Stimulated activated effector memory CD8-positive, alpha-beta T cell treated with anti-CD3 and anti-CD28 coated beads, Interleukin-12 subunit alpha, Interleukin-12 subunit beta, amount 100 ng/mL, for 72 hours (primary cell): ENCODE data around the gene ZNF169.
"Not testable (repeated sequence)": the region's sequence is repeated elsewhere in the genome, so short reads cannot be mapped to it uniquely, and the experiment has no call there.

Experiments
- ATAC-seq: fragments of 150-1000 bp; cut with Tn5 transposase; 2 replicates; pipeline ENCODE4 v1.10.0; 2021
- DNase-seq, 2 donors: peaks; one replicate each; pipeline ENCODE4 v3.0.0; 2021 to 2022; ENCODE audit warnings: low spot score in 2 of 2
- H3K27ac Mint-ChIP-seq: one replicate; pipeline ENCODE4 v1.8.0; 2022; ENCODE audit warnings: mild to moderate bottlenecking, mixed read lengths
- H3K36me3 Mint-ChIP-seq: one replicate; pipeline ENCODE4 v1.8.0; 2022; ENCODE audit warnings: mild to moderate bottlenecking, mixed read lengths
- H3K4me1 Mint-ChIP-seq: one replicate; pipeline ENCODE4 v1.8.0; 2022; ENCODE audit warnings: mixed read lengths
- H3K4me3 Mint-ChIP-seq: one replicate; pipeline ENCODE4 v1.8.0; 2022; ENCODE audit warnings: mild to moderate bottlenecking, mixed read lengths
- H3K9me3 Mint-ChIP-seq: one replicate; pipeline ENCODE4 v1.8.0; 2022; ENCODE audit warnings: mixed read lengths

The ZNF169 gene

DNA sequence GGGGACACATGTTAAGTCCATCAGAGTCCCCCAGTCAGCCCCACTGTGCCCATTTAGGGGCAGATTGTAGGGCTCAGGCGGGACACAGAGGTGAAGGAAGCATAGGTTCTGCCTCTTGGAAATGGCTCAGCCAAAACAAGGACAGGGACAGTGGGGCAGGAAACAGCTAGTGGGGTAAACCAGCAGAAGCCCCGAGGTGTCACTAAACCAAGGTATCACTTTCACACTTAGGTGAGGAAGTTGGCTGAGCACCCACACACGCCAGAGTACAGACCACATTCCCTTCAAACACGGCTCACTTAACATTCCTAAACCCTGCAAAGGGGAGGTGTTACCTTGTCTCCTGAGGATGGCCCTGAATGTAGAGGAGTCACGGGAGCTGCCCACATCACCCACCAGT, 57.1 kb downstream of the ZNF169 start:
- H3K27ac Mint-ChIP-seq, H3K4me3 Mint-ChIP-seq, DNase-seq, H3K9me3 Mint-ChIP-seq, H3K36me3 Mint-ChIP-seq, H3K4me1 Mint-ChIP-seq: not testable (repeated sequence)
- peak; percentile 82 for ATAC-seq

DNA sequence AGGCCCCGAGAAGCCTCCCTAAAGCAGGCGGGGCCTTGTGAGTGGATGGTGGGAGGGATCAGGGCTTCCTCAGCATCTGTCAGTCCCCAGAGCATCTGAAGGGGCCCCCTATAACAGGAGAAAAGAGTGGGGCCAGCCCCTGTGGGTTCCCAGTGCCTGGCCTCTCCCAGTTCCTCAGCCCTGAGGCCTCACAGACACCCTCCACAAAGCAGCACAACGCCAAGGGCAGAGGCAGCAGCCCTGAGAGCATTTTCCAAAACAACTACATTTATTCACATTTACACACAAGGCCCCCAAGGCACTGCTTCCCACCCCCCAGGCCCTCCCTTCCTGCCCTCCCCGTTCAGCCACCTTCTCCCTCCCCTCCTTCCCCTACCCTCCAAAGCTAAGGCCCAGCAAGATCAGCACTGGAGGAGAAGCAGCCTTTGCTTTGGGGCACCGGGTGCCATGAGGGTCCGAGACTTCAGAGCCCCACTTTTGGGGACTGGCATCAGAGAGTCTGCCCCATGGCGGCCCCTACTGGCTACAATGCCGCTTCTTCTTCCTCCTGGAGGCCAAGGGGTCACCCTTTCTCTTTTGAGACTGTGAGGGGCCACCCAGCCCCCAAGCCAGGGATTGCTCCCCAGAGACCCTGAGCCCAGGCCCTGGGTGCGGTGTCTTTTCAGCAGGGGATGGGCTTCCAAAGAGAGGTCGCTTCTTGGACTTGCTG, 59.0 kb downstream of the ZNF169 start:
- H3K9me3 Mint-ChIP-seq, DNase-seq, H3K4me1 Mint-ChIP-seq, H3K4me3 Mint-ChIP-seq, ATAC-seq, H3K27ac Mint-ChIP-seq, H3K36me3 Mint-ChIP-seq: not testable (repeated sequence)

- not testable (repeated sequence) for H3K4me3 Mint-ChIP-seq, DNase-seq, H3K27ac Mint-ChIP-seq, H3K9me3 Mint-ChIP-seq, H3K4me1 Mint-ChIP-seq, H3K36me3 Mint-ChIP-seq, ATAC-seq
Observed at GRCh38 chr9:94322342-94322940, 63.3 kb downstream of the ZNF169 start.

DNA sequence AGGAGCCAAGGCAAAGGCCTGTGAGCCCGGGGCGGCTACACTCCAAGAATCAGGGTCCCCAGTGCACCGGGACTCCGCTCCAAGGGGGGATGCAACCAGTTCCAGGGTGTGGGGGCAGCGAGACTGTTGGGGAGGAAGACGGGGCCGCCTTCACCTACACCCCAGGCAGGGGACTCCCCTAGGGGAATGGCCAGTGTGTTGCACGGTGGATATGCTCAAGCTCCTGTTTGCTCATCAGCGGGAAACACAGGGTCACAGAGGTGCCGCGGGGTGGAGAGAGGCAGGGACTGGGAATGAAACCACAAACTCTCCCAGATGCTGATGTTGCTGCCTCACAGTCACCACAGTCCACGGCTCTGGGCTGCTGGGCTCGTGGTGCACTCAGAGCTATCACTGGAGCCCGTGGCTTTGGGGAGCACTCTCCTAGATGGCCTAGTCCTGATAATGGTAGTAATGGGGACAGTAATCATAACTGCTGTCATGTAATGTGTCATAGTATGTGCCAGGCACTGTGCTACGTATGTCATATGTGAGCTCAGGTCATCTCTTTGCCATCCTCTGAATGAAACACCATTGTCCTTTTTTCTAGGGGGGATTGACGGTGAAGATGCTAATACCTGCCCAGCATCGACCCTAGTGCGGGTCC, 64.2 kb downstream of the ZNF169 start:
- not testable (repeated sequence) for ATAC-seq, H3K4me1 Mint-ChIP-seq, H3K27ac Mint-ChIP-seq, H3K4me3 Mint-ChIP-seq, H3K36me3 Mint-ChIP-seq, H3K9me3 Mint-ChIP-seq, DNase-seq

DNA sequence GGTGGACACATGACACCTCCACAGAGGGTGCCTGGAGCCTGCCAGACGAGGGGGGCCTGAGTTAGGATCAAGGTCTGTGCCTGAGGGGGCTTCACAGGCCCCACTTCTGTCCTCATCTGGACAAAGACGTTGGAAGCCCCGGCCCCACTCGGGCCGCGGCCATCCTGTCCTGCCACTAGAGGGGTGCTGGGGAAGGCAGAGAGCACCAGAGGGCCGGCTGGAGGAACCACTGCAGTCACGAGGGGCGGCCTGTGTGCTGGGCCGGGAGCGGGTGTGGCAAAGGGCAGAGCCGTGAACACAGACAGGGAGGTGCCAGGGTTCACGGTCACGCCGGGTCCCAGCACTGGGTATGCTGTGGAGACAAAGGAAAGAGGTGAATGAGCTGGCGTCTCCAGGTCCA, 66.5 kb downstream of the ZNF169 start:
- not testable (repeated sequence) for DNase-seq, H3K4me3 Mint-ChIP-seq, H3K36me3 Mint-ChIP-seq, H3K4me1 Mint-ChIP-seq, H3K9me3 Mint-ChIP-seq, H3K27ac Mint-ChIP-seq, ATAC-seq

DNA sequence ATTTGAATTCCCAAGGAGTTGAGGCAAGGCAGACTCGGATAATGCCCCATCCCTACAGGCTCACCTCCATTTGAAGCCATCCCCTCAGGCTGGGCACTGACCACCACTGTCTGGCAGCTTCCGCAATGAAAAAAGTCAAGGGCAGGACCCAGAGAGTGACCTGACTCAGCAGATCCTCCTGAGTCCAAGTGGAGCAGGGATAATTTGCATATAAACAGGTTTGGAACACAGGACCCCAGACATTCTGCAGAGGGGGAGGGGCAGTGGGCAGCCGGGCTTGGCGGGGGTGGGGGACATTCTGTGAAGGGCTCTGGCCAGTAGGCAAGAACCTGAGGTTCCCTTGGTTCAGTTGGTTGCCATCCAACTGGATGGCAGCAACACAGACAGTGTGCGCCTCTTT, 69.4 kb downstream of the ZNF169 start, which contains the start of gene NUTM2F:
NUTM2F (minus strand) TSS at position 101 of the 400 bp plus-strand sequence; CDS start at position 80, 21 bp downstream.
- not testable (repeated sequence) for DNase-seq, H3K9me3 Mint-ChIP-seq, H3K36me3 Mint-ChIP-seq, H3K27ac Mint-ChIP-seq, ATAC-seq, H3K4me3 Mint-ChIP-seq, H3K4me1 Mint-ChIP-seq

- H3K36me3 Mint-ChIP-seq, H3K4me1 Mint-ChIP-seq, H3K4me3 Mint-ChIP-seq, H3K27ac Mint-ChIP-seq, ATAC-seq, H3K9me3 Mint-ChIP-seq, DNase-seq: not testable (repeated sequence)
Observed at GRCh38 chr9:94336445-94336844, 77.3 kb downstream of the ZNF169 start.

DNA sequence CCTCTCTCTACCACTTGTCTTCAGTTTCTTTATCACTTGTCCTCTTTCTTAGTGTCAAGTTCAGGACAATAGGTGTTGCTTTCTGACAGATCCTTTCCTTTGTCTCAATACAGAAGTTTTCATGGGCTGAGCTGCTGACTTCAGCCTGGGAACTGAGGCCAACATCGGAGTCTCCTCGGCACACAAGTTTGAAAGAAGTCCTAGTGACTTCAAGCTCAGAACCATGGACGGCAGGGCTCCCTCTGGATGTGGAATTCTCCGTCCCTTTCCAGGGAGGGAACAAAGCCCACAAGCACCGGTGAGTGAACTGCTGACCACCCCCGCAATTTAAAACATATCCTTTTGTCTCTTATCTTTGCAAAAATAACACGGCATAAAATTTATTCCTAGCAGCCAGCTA, 79.6 kb downstream of the ZNF169 start:
- DNase-seq, H3K9me3 Mint-ChIP-seq, ATAC-seq, H3K4me1 Mint-ChIP-seq, H3K27ac Mint-ChIP-seq, H3K4me3 Mint-ChIP-seq, H3K36me3 Mint-ChIP-seq: not testable (repeated sequence)

GRCh38 chr9:94339657-94340056, 80.6 kb downstream of the ZNF169 start:
- peak; percentile 57 for ATAC-seq
- not testable (repeated sequence) for H3K9me3 Mint-ChIP-seq, H3K36me3 Mint-ChIP-seq, DNase-seq, H3K27ac Mint-ChIP-seq, H3K4me3 Mint-ChIP-seq, H3K4me1 Mint-ChIP-seq

- not testable (repeated sequence) for H3K4me1 Mint-ChIP-seq, H3K4me3 Mint-ChIP-seq, H3K27ac Mint-ChIP-seq, H3K36me3 Mint-ChIP-seq, H3K9me3 Mint-ChIP-seq, DNase-seq, ATAC-seq
Observed at GRCh38 chr9:94340750-94341149, 81.7 kb downstream of the ZNF169 start.

GRCh38 chr9:94341703-94342102, 82.6 kb downstream of the ZNF169 start:
- DNase-seq, H3K4me1 Mint-ChIP-seq, H3K27ac Mint-ChIP-seq, H3K4me3 Mint-ChIP-seq, H3K36me3 Mint-ChIP-seq, H3K9me3 Mint-ChIP-seq: not testable (repeated sequence)
- ATAC-seq: peak; percentile 75

GRCh38 chr9:94347451-94347850, 88.4 kb downstream of the ZNF169 start:
- not testable (repeated sequence) for DNase-seq, H3K9me3 Mint-ChIP-seq, H3K36me3 Mint-ChIP-seq, H3K4me1 Mint-ChIP-seq, ATAC-seq
- Mint-ChIP-seq H3K27ac (peak overlapping the region; percentile 95), H3K4me3 (peak overlapping the region; percentile 39)

GRCh38 chr9:94348754-94349153, 89.7 kb downstream of the ZNF169 start:
- H3K9me3 Mint-ChIP-seq, DNase-seq, H3K4me1 Mint-ChIP-seq, H3K27ac Mint-ChIP-seq, H3K4me3 Mint-ChIP-seq, ATAC-seq, H3K36me3 Mint-ChIP-seq: not testable (repeated sequence)
